Measurements from ENCODE around the gene RSPO1.
"Not testable (repeated sequence)": the region's sequence is repeated elsewhere in the genome, so short reads cannot be mapped to it uniquely, and the experiment has no call there.

The RSPO1 gene

GRCh38 chr1:37612186-37612585, 22.5 kb downstream of the RSPO1 start:
- DNase-seq, result no peak

GRCh38 chr1:37609994-37610393, 24.7 kb downstream of the RSPO1 start:
- DNase-seq, result no peak

GRCh38 chr1:37609002-37609401, 25.7 kb downstream of the RSPO1 start:
- no peak for DNase-seq

GRCh38 chr1:37606481-37607263, 28.0 kb downstream of the RSPO1 start:
- DNase-seq, result no peak

GRCh38 chr1:37605806-37606474, 28.8 kb downstream of the RSPO1 start:
- no peak for DNase-seq

- no peak for DNase-seq
Measured at GRCh38 chr1:37605061-37605650, 29.5 kb downstream of the RSPO1 start.

- DNase-seq, result peak; percentile 67
Measured at GRCh38 chr1:37602750-37603694, 31.7 kb downstream of the RSPO1 start.

GRCh38 chr1:37601441-37601840, 33.3 kb downstream of the RSPO1 start:
- no peak for DNase-seq

- DNase-seq, result no peak
Measured at GRCh38 chr1:37599940-37600339, 34.8 kb downstream of the RSPO1 start.

GRCh38 chr1:37596182-37596667, 38.5 kb downstream of the RSPO1 start:
- no peak for DNase-seq

GRCh38 chr1:37595440-37596181, 39.1 kb downstream of the RSPO1 start, which contains the start of gene GNL2:
GNL2 (minus strand) TSS chr1:37595937; CDS start chr1:37595822, 115 bp downstream.
- DNase-seq, result peak; percentile 97

- DNase-seq, result no peak
Measured at GRCh38 chr1:37593726-37594125, 41.0 kb downstream of the RSPO1 start.

- DNase-seq, result no peak
Measured at GRCh38 chr1:37588939-37589338, 45.8 kb downstream of the RSPO1 start.

- DNase-seq, result not testable (repeated sequence)
Measured at GRCh38 chr1:37584544-37584943, 50.1 kb downstream of the RSPO1 start.

GRCh38 chr1:37575692-37576091, 59.0 kb downstream of the RSPO1 start:
- DNase-seq, result no peak

GRCh38 chr1:37574834-37575480, 59.7 kb downstream of the RSPO1 start:
- no peak for DNase-seq

GRCh38 chr1:37570528-37571334, 64.0 kb downstream of the RSPO1 start:
- DNase-seq, result no peak

GRCh38 chr1:37567023-37567422, 67.7 kb downstream of the RSPO1 start:
- no peak for DNase-seq

GRCh38 chr1:37564892-37565291, 69.8 kb downstream of the RSPO1 start:
- DNase-seq, result no peak

GRCh38 chr1:37562984-37563383, 71.7 kb downstream of the RSPO1 start:
- DNase-seq, result no peak
